HCT116 (cell line): ENCODE measurements around the gene FBXL15. TPM values are rescaled to one million over a fixed set of nuclear protein-coding genes. Genes with fewer than 3 reads are reported as not detected.

Experiments
- ATAC-seq: fragments of 200-7000 bp; cut with Tn5 transposase; 2 replicates; pipeline ENCODE4 v1.9.1; 2020; ENCODE audit warnings: mild to moderate bottlenecking, moderate library complexity
- BruUV-seq: library from RNA; stranded (reverse); fragments of 400-500 nt; replicated peaks from 2 replicates; lab custom pipeline; 2021; lab: Mats Ljungman, UMichigan
- CTCF ChIA-PET: fragments of 300-600 bp; sonication (Branson Sonifier 250); formaldehyde crosslinking; loops from one replicate; lab custom pipeline; 2021; ENCODE audit warnings: antibody characterized with exemption; lab: Charles Lee
- POLR2A ChIA-PET: fragments of 300-600, 350-600 bp; sonication (Branson Sonifier 250); formaldehyde crosslinking; loops from one replicate; lab custom pipeline; 2021; ENCODE audit warnings: antibody characterized with exemption; lab: Charles Lee
- RAD21 ChIA-PET, 2 experiments: fragments of 300-600 bp; sonication (Branson Sonifier 250); formaldehyde crosslinking; loops; one replicate each; lab custom pipeline; 2023; ENCODE audit warnings: low total read pairs in 2 of 2; ENCODE audit not compliant: uncharacterized antibody in 2 of 2, unreplicated experiment in 2 of 2, low non-redundant PET in 1 of 2; lab: Charles Lee
- DNase-seq: peaks from one replicate; pipeline ENCODE4 v3.0.0-alpha.2; 2010; ENCODE audit warnings: low read depth, low spot score
- H2AFZ ChIP-seq: fragments of 200-600 bp; shearing (Covaris generic), sonication (generic); 2 replicates; pipeline ENCODE4 v1.6.1; 2017; ENCODE audit warnings: low read depth, mixed run types, mixed read lengths, antibody characterized with exemption, low read length; ENCODE audit not compliant: poor library complexity, severe bottlenecking
- H3K27ac ChIP-seq: 2 replicates; pipeline ENCODE4 v1.5.1; 2012; ENCODE audit warnings: low read depth, low read length
- H3K27me3 ChIP-seq: fragments of 200-600 bp; sonication (generic); 2 replicates; pipeline ENCODE4 v1.6.1; 2016; ENCODE audit warnings: mixed run types, low read length, mixed read lengths; ENCODE audit not compliant: insufficient read depth
- H3K36me3 ChIP-seq, 2 experiments: fragments of 200-500 bp in 1 of 2; fragments of 200-600 bp in 1 of 2; sonication (Bioruptor generic) in 1 of 2; sonication (generic) in 1 of 2; 2 replicates each; pipeline versions ENCODE4 v1.5.1 to v1.6.1; 2014 to 2016; ENCODE audit warnings: low read length in 2 of 2, inconsistent platforms in 1 of 2, mixed read lengths in 1 of 2, mixed run types in 1 of 2; ENCODE audit not compliant: insufficient read depth in 2 of 2, control insufficient read depth in 1 of 2
- H3K4me1 ChIP-seq, 2 experiments: fragments of 200-600 bp in 1 of 2; sonication (generic) in 1 of 2; 2 replicates each; pipeline versions ENCODE4 v1.5.1 to v1.6.1; 2012 to 2017; ENCODE audit warnings: low read length in 2 of 2, inconsistent platforms in 1 of 2, mild to moderate bottlenecking in 1 of 2, mixed read lengths in 1 of 2, mixed run types in 1 of 2, moderate library complexity in 1 of 2; ENCODE audit not compliant: insufficient read depth in 2 of 2, control insufficient read depth in 1 of 2
- H3K4me2 ChIP-seq: fragments of 200-600 bp; sonication (generic); 2 replicates; pipeline ENCODE4 v1.6.1; 2017; ENCODE audit warnings: mixed run types, low read length, mixed read lengths
- H3K4me3 ChIP-seq, 2 experiments: fragments of 200-600 bp in 1 of 2; sonication (generic) in 1 of 2; replicated peaks in 1 of 2; 2 replicates each; pipeline ENCODE4 v1.5.1; 2011 to 2016; ENCODE audit warnings: low read length in 2 of 2, control low read depth in 1 of 2, low read depth in 1 of 2, mild to moderate bottlenecking in 1 of 2, mixed read lengths in 1 of 2, mixed run types in 1 of 2
- H3K79me2 ChIP-seq: fragments of 200-600 bp; sonication (generic); 2 replicates; pipeline ENCODE4 v1.6.1; 2017; ENCODE audit warnings: mild to moderate bottlenecking, mixed run types, low read length, moderate library complexity, mixed read lengths; ENCODE audit not compliant: insufficient read depth
- H3K9ac ChIP-seq: fragments of 200-600 bp; sonication (generic); 2 replicates; pipeline ENCODE4 v1.6.1; 2016; ENCODE audit warnings: low read length, mixed read lengths
- H3K9me2 ChIP-seq: fragments of 200-600 bp; sonication (generic), shearing (Covaris generic); 2 replicates; pipeline ENCODE4 v1.6.1; 2017; ENCODE audit warnings: mixed run types, mild to moderate bottlenecking, moderate library complexity; ENCODE audit not compliant: insufficient read depth
- H3K9me3 ChIP-seq, 2 experiments: fragments of 200-500 bp in 1 of 2; fragments of 200-600 bp in 1 of 2; sonication (Bioruptor generic) in 1 of 2; sonication (generic) in 1 of 2; 2 replicates each; pipeline ENCODE4 v1.6.1; 2014 to 2017; ENCODE audit warnings: low read length in 2 of 2, mixed read lengths in 2 of 2, inconsistent platforms in 1 of 2, low read depth in 1 of 2, mild to moderate bottlenecking in 1 of 2, mixed run types in 1 of 2, moderate library complexity in 1 of 2; ENCODE audit not compliant: control insufficient read depth in 1 of 2, insufficient read depth in 1 of 2
- H4K20me1 ChIP-seq: fragments of 200-600 bp; sonication (generic), shearing (Covaris generic); 2 replicates; pipeline ENCODE4 v1.6.1; 2017; ENCODE audit warnings: mixed run types, mild to moderate bottlenecking, moderate library complexity; ENCODE audit not compliant: insufficient read depth
- CBX3 ChIP-seq: IDR thresholded peaks from 2 replicates; pipeline ENCODE4 v1.6.1; 2012; ENCODE audit warnings: low read depth
- EGR1 ChIP-seq: IDR thresholded peaks from 2 replicates; pipeline ENCODE4 v1.6.1; 2012; ENCODE audit warnings: low read depth
- ELF1 ChIP-seq: IDR thresholded peaks from 2 replicates; pipeline ENCODE4 v1.6.1; 2012; ENCODE audit warnings: low read depth, borderline replicate concordance
- EZH2 ChIP-seq: fragments of 200-600 bp; sonication (generic); IDR thresholded peaks from 2 replicates; pipeline ENCODE4 v1.6.1; 2017; ENCODE audit warnings: antibody characterized with exemption, mixed run types
- FOSL1 ChIP-seq: IDR thresholded peaks from 2 replicates; pipeline ENCODE4 v1.6.1; 2012; ENCODE audit warnings: low read depth
- JUND ChIP-seq: IDR thresholded peaks from 2 replicates; pipeline ENCODE4 v1.6.1; 2012
- POLR2AphosphoS5 ChIP-seq: IDR thresholded peaks from 2 replicates; pipeline ENCODE4 v1.6.1; 2011; ENCODE audit warnings: mild to moderate bottlenecking, low read depth, low read length, moderate library complexity
- SIN3A ChIP-seq: IDR thresholded peaks from 2 replicates; pipeline ENCODE4 v1.6.1; 2012; ENCODE audit warnings: low read depth
- YY1 ChIP-seq: IDR thresholded peaks from 2 replicates; pipeline ENCODE4 v1.6.1; 2011; ENCODE audit warnings: low read length, low read depth, moderate library complexity, mild to moderate bottlenecking; ENCODE audit not compliant: insufficient replicate concordance; ENCODE audit errors: extremely low read depth
- ZFX ChIP-seq: fragments of 450-650 bp; IDR thresholded peaks from 2 replicates; pipeline ENCODE4 v1.6.1; 2017
- ZNF274 ChIP-seq: fragments of 200-500 bp; sonication (Bioruptor generic); IDR thresholded peaks from 2 replicates; pipeline ENCODE4 v1.6.1; 2014; ENCODE audit warnings: mild to moderate bottlenecking, low read depth, low read length, inconsistent platforms
- intact Hi-C: fragments of 100-400 bp; cut with micrococcal nuclease; formaldehyde crosslinking; loops from 2 replicates; pipeline ENCODE4 v1.10.0; 2022
- total RNA-seq: library from RNA; stranded (reverse); gene quantifications from one replicate; pipeline ENCODE4 v1.2.1, GENCODE V29; 2021; ENCODE audit not compliant: unreplicated experiment
- TF ChIP-seq, protein P1 (sequence below), 3 experiments: fragments of 200-600 bp in 1 of 3; sonication (generic) in 1 of 3; IDR thresholded peaks in 2 of 3; conservative IDR thresholded peaks in 1 of 3; 2 replicates each; pipeline ENCODE4 v1.5.1; 2012 to 2017; ENCODE audit warnings: low read depth in 2 of 3, low read length in 2 of 3, antibody characterized with exemption in 1 of 3, borderline replicate concordance in 1 of 3, control low read depth in 1 of 3, mild to moderate bottlenecking in 1 of 3, mixed read lengths in 1 of 3, mixed run types in 1 of 3, moderate library complexity in 1 of 3; ENCODE audit not compliant: insufficient read depth in 1 of 3

Gene FBXL15
- total RNA-seq, 1 experiment from 2014 or later = 21.1 TPM

- ChIA-PET POLR2A (interaction anchor here (0.7 to 1.1 kb wide), 3 partner anchors 18 to 233 kb away, joined by 3 read pairs; partner anchors contain the start of gene FBXL15), CTCF (interaction anchor here (1.0 to 9.3 kb wide), 10 partner anchors 8 to 233 kb away, joined by 3 to 154 read pairs (median 14); partner anchors contain the start of genes ELOVL3, FBXL15, NFKB2 and SUFU), RAD21 (interaction anchor here in 1 of 2 experiments (0.7 to 2.0 kb wide), 2 partner anchors 36 to 172 kb away, joined by 8 to 9 read pairs; no protein-coding TSS in a partner anchor)
- Histone ChIP-seq H3K9me2 (no peaks in the 10 kb centered on the region), H3K27me3 (no peaks in the 10 kb centered on the region), H3K4me3 (no peak overlapping the region), H3K79me2 (no peaks in the 10 kb centered on the region), H3K4me2 (peak overlapping the region; percentile 62), H3K36me3 (peaks cover 8 to 20% of the 10 kb centered on the region in 2 experiments; a peak in 3 of 4 replicates), H4K20me1 (no peaks in the 10 kb centered on the region), H3K4me1 (peaks cover 16 to 51% of the 10 kb centered on the region in 2 experiments), H3K27ac (no peak overlapping the region), H3K9ac (peak overlapping the region; percentile 51; the same call in 1 of the 2 replicates), H3K9me3 (no peaks in the 10 kb centered on the region), H2AFZ (no peak overlapping the region)
- TF ChIP-seq EGR1 (no peak), EZH2 (no peak), CBX3 (no peak), ZFX (no peak), ELF1 (no peak), SIN3A (no peak), JUND (no peak), POLR2AphosphoS5 (no peak), ZNF274 (no peak), FOSL1 (no peak), YY1 (no peak)
- TF ChIP-seq, protein P1, sequence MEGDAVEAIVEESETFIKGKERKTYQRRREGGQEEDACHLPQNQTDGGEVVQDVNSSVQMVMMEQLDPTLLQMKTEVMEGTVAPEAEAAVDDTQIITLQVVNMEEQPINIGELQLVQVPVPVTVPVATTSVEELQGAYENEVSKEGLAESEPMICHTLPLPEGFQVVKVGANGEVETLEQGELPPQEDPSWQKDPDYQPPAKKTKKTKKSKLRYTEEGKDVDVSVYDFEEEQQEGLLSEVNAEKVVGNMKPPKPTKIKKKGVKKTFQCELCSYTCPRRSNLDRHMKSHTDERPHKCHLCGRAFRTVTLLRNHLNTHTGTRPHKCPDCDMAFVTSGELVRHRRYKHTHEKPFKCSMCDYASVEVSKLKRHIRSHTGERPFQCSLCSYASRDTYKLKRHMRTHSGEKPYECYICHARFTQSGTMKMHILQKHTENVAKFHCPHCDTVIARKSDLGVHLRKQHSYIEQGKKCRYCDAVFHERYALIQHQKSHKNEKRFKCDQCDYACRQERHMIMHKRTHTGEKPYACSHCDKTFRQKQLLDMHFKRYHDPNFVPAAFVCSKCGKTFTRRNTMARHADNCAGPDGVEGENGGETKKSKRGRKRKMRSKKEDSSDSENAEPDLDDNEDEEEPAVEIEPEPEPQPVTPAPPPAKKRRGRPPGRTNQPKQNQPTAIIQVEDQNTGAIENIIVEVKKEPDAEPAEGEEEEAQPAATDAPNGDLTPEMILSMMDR (IDR thresholded peaks at IDR 0.05 in 2 of 3, conservative IDR thresholded peaks at IDR 0.05 in 1 of 3; ENCODE audit: borderline replicate concordance in 1 of 3, insufficient read depth in 1 of 3, low read depth in 2 of 3, low read length in 2 of 3) = no peak
- no TSS peak for BruUV-seq
- intact Hi-C loops = no loop called here
- ATAC-seq (no peak), DNase-seq (no peak)
Measured at GRCh38 chr10:102402512-102402896, 18.1 kb upstream of the FBXL15 start.
